ENCODE measurements around the gene OCRL.

- no peak for TF ChIP-seq ATF4 (CRISPR knock-in tag; IDR thresholded peaks at IDR 0.05)
- TF ChIP-seq CTCF (CRISPR knock-in tag; IDR thresholded peaks at IDR 0.05), result no peak
- no peak for TF ChIP-seq MIER2 (CRISPR knock-in tag; IDR thresholded peaks at IDR 0.05)
- TF ChIP-seq REST (IDR thresholded peaks at IDR 0.05; ENCODE audit: borderline replicate concordance in 1 of 2, low read depth in 1 of 2, low read length in 2 of 2), result no peak
- TF ChIP-seq EZH2 (conservative IDR thresholded peaks at IDR 0.05; ENCODE audit: low read depth, low read length), result no peak
- TF ChIP-seq ZNF605 (CRISPR knock-in tag; IDR thresholded peaks at IDR 0.05), result no peak
- no peak for TF ChIP-seq SP1 (IDR thresholded peaks at IDR 0.05)
- no peak for TF ChIP-seq SP1 (CRISPR knock-in tag; IDR thresholded peaks at IDR 0.05)
- no peak for TF ChIP-seq GABPB1 (CRISPR knock-in tag; IDR thresholded peaks at IDR 0.05)
- TF ChIP-seq ZBTB7A (CRISPR knock-in tag; IDR thresholded peaks at IDR 0.05), result no peak
Measured at GRCh38 chrX:129577473-129577872, 37.4 kb downstream of the OCRL start.

Measured in HepG2 (cell line).